ENCODE data around the gene FN3KRP.

GRCh38 chr17:82776454-82776853 lies 59.9 kb downstream of the FN3KRP start:
- TF ChIP-seq CTCF (IDR thresholded peaks at IDR 0.05) (no peak), POLR2AphosphoS5 (IDR thresholded peaks at IDR 0.05) (no peak)

Data from transverse colon (tissue), 4 donors.